Tibial artery (tissue), 4 donors: ENCODE measurements around the gene PRTFDC1.

Source experiments
- DNase-seq, 2 donors: peaks; one replicate each; pipeline ENCODE4 v3.0.0-alpha.2; 2019
- H3K27ac ChIP-seq, 2 donors: fragments of 200-600 bp; sonication (generic) in 1 of 2; 1 replicate in 1 of 2; 2 replicates in 1 of 2; pipeline ENCODE4 v1.5.1; 2018 to 2019; ENCODE audit warnings: mild to moderate bottlenecking in 1 of 2
- H3K27me3 ChIP-seq, 2 donors: fragments of 200-600 bp; sonication (generic) in 1 of 2; one replicate each; pipeline versions ENCODE4 v1.5.1 to v1.6.0; 2016 to 2019
- H3K36me3 ChIP-seq, 3 donors: fragments of 200-600 bp; sonication (generic) in 2 of 3; one replicate each; pipeline ENCODE4 v1.5.1; 2016 to 2019; ENCODE audit warnings: mild to moderate bottlenecking in 2 of 3
- H3K4me1 ChIP-seq, 4 donors: fragments of 200-600 bp; sonication (generic) in 2 of 4; 1 replicate in 3 of 4; 2 replicates in 1 of 4; pipeline ENCODE4 v1.5.1; 2016 to 2019
- H3K4me3 ChIP-seq, 2 donors: fragments of 200-600 bp; sonication (generic) in 1 of 2; 1 replicate in 1 of 2; 2 replicates in 1 of 2; pipeline ENCODE4 v1.5.1; 2018 to 2019; ENCODE audit warnings: mild to moderate bottlenecking in 2 of 2
- H3K9me3 ChIP-seq, 3 donors: fragments of 200-600 bp; sonication (generic) in 1 of 3; one replicate each; pipeline ENCODE4 v1.5.1; 2016 to 2019
- intact Hi-C: fragments of 100-400 bp; cut with DNase I; formaldehyde crosslinking; loops from one replicate; pipeline ENCODE4 v1.15.0; 2023; ENCODE audit warnings: low total_unique reads
- TF ChIP-seq, protein P1 (sequence below), 2 experiments: fragments of 200-600 bp in 1 of 2; fragments of 450-650 bp in 1 of 2; IDR thresholded peaks; one replicate each; pipeline ENCODE4 v1.5.1; 2017 to 2019; ENCODE audit warnings: antibody characterized with exemption in 2 of 2, mild to moderate bottlenecking in 1 of 2, moderate library complexity in 1 of 2

PRTFDC1 gene

GRCh38 chr10:24951201-24952142, 934 bp downstream of the PRTFDC1 start:
- peak overlapping the region; percentile 61 to 82 for H3K4me3 ChIP-seq
- no peaks in the 10 kb centered on the region for H3K9me3 ChIP-seq
- H3K27ac ChIP-seq = peak overlapping the region; percentile 69 to 71
- no peak for DNase-seq
- no peaks in the 10 kb centered on the region for H3K36me3 ChIP-seq
- peaks cover 0 to 17% (median 8%) of the 10 kb centered on the region in 4 donors for H3K4me1 ChIP-seq
- intact Hi-C loops = loop anchor here (5.0 kb wide), 1 partner anchor 229 kb away; the partner anchor contains the start of gene ARHGAP21
- no peaks in the 10 kb centered on the region for H3K27me3 ChIP-seq
- TF ChIP-seq, protein P1, sequence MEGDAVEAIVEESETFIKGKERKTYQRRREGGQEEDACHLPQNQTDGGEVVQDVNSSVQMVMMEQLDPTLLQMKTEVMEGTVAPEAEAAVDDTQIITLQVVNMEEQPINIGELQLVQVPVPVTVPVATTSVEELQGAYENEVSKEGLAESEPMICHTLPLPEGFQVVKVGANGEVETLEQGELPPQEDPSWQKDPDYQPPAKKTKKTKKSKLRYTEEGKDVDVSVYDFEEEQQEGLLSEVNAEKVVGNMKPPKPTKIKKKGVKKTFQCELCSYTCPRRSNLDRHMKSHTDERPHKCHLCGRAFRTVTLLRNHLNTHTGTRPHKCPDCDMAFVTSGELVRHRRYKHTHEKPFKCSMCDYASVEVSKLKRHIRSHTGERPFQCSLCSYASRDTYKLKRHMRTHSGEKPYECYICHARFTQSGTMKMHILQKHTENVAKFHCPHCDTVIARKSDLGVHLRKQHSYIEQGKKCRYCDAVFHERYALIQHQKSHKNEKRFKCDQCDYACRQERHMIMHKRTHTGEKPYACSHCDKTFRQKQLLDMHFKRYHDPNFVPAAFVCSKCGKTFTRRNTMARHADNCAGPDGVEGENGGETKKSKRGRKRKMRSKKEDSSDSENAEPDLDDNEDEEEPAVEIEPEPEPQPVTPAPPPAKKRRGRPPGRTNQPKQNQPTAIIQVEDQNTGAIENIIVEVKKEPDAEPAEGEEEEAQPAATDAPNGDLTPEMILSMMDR (IDR thresholded peaks at IDR 0.05) = no peak

DNA sequence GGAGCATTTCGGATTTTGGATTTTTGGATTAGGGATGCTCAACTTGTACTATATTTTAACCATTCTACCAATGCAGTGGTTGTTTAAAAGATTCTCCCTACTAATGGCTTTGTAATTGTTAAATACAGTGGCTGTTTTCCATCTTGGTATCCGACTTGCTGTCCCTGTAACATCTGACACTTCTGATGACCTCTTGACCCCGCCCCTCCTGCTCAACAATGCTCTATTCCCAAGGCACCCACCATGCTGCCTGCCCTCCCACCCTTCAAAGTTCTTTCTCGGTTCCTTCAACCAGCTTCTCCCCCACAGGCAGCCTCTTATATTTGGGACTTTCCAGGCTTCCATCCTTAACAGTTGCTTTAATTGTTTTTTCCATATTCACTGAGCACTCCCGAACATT, 2.0 kb downstream of the PRTFDC1 start:
- TF ChIP-seq, protein P1 (IDR thresholded peaks at IDR 0.05) = no peak
- Histone ChIP-seq H3K9me3 (no peaks in the 10 kb centered on the region), H3K4me1 (peaks cover 0 to 17% (median 8%) of the 10 kb centered on the region in 4 donors), H3K4me3 (no peak overlapping the region), H3K36me3 (no peaks in the 10 kb centered on the region), H3K27me3 (no peaks in the 10 kb centered on the region), H3K27ac (no peak overlapping the region)
- intact Hi-C loops = loop anchor here (5.0 kb wide), 1 partner anchor 228 kb away; the partner anchor contains the start of gene ARHGAP21
- no peak for DNase-seq

- TF ChIP-seq, protein P1 (IDR thresholded peaks at IDR 0.05) = no peak
- no peak overlapping the region for H3K27ac ChIP-seq
- intact Hi-C loops = loop anchor here (5.0 kb wide), 1 partner anchor 227 kb away; the partner anchor contains the start of gene ARHGAP21
- H3K27me3 ChIP-seq = no peaks in the 10 kb centered on the region
- DNase-seq = no peak
- no peaks in the 10 kb centered on the region for H3K9me3 ChIP-seq
- H3K4me1 ChIP-seq = peaks cover 0 to 17% (median 8%) of the 10 kb centered on the region in 4 donors
- H3K36me3 ChIP-seq = no peaks in the 10 kb centered on the region
- H3K4me3 ChIP-seq = no peak overlapping the region
Observed at GRCh38 chr10:24949616-24950015, 2.8 kb downstream of the PRTFDC1 start.

DNA sequence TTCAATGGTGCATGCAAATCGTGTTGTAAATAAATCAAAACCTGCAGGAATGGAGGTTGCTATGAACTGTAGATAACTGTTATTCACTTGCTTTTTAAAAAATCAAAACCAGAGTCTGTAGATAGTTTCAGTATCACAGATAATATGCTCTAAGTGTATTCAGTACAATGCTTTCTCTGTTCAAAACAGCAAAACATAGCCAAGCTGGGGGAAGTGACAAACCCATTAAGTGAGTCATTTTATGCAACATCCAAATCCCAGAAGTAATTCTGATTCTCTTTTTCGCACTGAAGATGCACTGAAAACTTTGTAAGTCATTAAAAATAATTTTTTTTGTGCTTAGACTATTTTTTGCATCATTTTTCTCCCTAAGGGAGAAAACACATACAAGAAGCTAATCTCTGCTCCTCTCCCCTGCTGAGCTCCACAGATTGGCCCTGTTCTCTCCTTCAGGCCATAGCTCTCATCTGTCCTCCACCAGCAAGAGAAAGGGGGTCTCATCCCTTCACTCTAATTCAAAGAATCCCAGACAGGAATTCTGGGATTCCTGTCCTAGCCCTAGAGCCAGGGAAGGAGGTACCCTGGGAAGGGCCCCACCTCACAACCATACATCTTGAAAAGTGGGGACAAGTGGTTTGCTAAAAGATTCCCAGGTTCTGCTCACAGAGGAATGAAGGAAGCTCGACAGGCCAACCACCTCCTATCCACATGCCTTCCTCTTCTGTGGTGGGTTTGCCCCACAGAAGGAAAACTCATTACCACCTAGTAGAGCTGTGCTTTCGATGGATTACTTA, 4.9 kb downstream of the PRTFDC1 start:
- no peak for DNase-seq
- no peak overlapping the region for H3K4me3 ChIP-seq
- H3K4me1 ChIP-seq = peaks cover 0 to 10% (median 5%) of the 10 kb centered on the region in 4 donors
- no peaks in the 10 kb centered on the region for H3K36me3 ChIP-seq
- TF ChIP-seq, protein P1 (IDR thresholded peaks at IDR 0.05) = no peak
- no peaks in the 10 kb centered on the region for H3K27me3 ChIP-seq
- intact Hi-C loops = no loop called here
- no peaks in the 10 kb centered on the region for H3K9me3 ChIP-seq
- H3K27ac ChIP-seq = no peak overlapping the region

DNA sequence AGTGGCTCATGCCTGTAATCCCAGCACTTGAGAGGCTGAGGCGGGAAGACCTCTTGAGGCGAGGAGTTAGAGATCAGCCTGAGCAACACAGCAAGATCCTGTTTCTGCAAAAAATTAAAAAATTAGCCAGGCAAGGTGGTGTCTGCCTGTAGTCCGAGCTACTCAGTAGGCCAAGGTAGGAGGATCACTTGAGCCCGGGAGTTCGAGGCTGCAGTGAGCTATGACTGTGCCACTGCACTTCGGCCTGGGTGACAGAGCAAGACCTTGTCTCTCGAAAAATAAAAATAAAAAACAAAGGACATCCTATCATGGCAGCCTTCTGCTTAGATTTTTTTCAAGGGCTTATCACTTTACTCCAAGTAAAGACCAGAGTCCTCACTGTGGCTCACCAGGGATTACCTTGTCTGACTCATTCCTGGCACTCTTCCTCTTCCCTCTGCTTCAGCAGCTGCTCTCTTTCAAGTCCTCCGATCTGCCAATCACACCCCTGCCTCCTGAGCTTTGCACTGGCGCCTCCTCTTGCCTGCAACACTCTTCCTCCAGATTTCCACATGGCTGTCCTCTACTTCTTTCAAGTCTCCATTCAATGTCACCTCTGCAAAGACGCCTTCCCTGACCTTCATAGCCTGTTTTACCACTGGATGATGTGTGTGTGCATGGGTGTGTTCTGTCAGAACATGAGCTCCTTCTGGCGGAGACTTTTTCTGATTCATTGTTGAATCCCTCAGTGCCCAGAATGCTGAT, 7.7 kb downstream of the PRTFDC1 start:
- no peaks in the 10 kb centered on the region for H3K4me1 ChIP-seq
- DNase-seq = no peak
- no peak overlapping the region for H3K4me3 ChIP-seq
- H3K27me3 ChIP-seq = no peaks in the 10 kb centered on the region
- no peaks in the 10 kb centered on the region for H3K36me3 ChIP-seq
- TF ChIP-seq, protein P1 (IDR thresholded peaks at IDR 0.05) = no peak
- intact Hi-C loops = no loop called here
- no peak overlapping the region for H3K27ac ChIP-seq
- no peaks in the 10 kb centered on the region for H3K9me3 ChIP-seq
